Activated CD4-positive, alpha-beta memory T cell treated with anti-CD3 and anti-CD28 coated beads, Interleukin-2, amount 10 ng/mL, durations not matched to agents 7 days and 5 days (primary cell): ENCODE data around the gene CKMT2. TPM values are rescaled to one million over a fixed set of nuclear protein-coding genes. Genes with fewer than 3 reads are reported as not detected.
"Not testable (repeated sequence)": the region's sequence is repeated elsewhere in the genome, so short reads cannot be mapped to it uniquely, and the experiment has no call there.

Experiments used
- CTCF ChIA-PET: fragments of 350-600 bp; sonication (Branson Sonifier 250); formaldehyde crosslinking; loops from one replicate; lab custom pipeline; 2021; ENCODE audit warnings: antibody characterized with exemption, inconsistent platforms; lab: Charles Lee
- POLR2A ChIA-PET: fragments of 350-600 bp; sonication (Branson Sonifier 250); formaldehyde crosslinking; loops from one replicate; lab custom pipeline; 2021; ENCODE audit warnings: antibody characterized with exemption; lab: Charles Lee
- DNase-seq: peaks from one replicate; pipeline ENCODE4 v3.0.0-alpha.2; 2020
- H3K27ac Mint-ChIP-seq: one replicate; pipeline ENCODE4 v1.8.0; 2021; ENCODE audit warnings: mild to moderate bottlenecking, mixed read lengths
- H3K27me3 Mint-ChIP-seq: one replicate; pipeline ENCODE4 v1.8.0; 2021; ENCODE audit warnings: mixed read lengths
- H3K36me3 Mint-ChIP-seq: one replicate; pipeline ENCODE4 v1.8.0; 2021; ENCODE audit warnings: low read depth, mixed read lengths
- H3K4me1 Mint-ChIP-seq: one replicate; pipeline ENCODE4 v1.8.0; 2021; ENCODE audit warnings: mixed read lengths
- H3K4me3 Mint-ChIP-seq: one replicate; pipeline ENCODE4 v1.8.0; 2021; ENCODE audit warnings: mild to moderate bottlenecking, mixed read lengths
- H3K9me3 Mint-ChIP-seq: one replicate; pipeline ENCODE4 v1.8.0; 2021; ENCODE audit warnings: mixed read lengths
- total RNA-seq, 2 experiments: library from RNA; stranded (reverse); gene quantifications; one replicate each; pipeline ENCODE4 v1.2.3, GENCODE V29; 2021

CKMT2 gene
- total RNA-seq, 2 experiments from 2014 or later, result not detected

DNA sequence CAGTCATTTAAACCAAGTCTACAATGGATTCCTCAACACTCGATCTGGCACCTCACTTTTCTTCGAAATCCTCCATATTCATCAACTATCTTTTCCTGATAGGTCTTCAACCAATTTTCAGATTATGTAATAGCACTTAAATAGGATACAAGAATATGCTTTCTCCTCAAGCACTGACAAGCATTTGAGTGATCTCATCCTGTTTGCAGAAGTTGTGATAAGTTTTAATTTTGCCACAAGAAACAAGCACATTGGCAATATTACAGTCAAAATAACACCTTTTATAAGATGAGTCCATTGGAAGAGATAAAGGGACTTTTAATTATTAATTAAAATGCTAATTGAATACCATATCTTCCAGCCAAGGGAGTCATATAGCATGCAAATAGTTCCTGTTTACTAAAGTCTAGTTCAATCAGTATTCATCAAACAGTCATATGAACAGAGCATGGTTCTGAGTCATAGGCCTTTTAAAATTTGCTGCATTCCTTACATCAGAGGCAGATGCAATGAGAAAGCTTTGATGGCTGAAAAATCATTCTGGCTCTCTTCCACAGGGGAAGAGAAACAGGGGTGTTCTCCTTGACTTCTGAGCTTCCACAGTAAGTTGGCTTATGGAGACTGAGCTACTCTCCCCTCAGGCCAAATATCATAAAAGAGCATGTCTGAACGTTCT, 35.5 kb downstream of the CKMT2 start:
- CTCF ChIA-PET, result interaction anchor here (0.6 kb wide), 1 partner anchor 699 kb away, joined by 3 read pairs; no protein-coding TSS in a partner anchor

GRCh38 chr5:81269751-81270393, 36.8 kb downstream of the CKMT2 start:
- POLR2A ChIA-PET, result no interaction called here
- DNase-seq, result no peak

More for the DNA sequence above, 35.5 kb downstream of the CKMT2 start:
- H3K9me3 Mint-ChIP-seq, result peaks cover 16% of the 10 kb centered on the region
- no peaks in the 10 kb centered on the region for H3K4me1 Mint-ChIP-seq
- DNase-seq, result no peak
- no peak overlapping the region for H3K27ac Mint-ChIP-seq
- POLR2A ChIA-PET, result no interaction called here
- H3K27me3 Mint-ChIP-seq, result no peaks in the 10 kb centered on the region
- no peak overlapping the region for H3K4me3 Mint-ChIP-seq
- peaks cover 16% of the 10 kb centered on the region for H3K36me3 Mint-ChIP-seq

DNA sequence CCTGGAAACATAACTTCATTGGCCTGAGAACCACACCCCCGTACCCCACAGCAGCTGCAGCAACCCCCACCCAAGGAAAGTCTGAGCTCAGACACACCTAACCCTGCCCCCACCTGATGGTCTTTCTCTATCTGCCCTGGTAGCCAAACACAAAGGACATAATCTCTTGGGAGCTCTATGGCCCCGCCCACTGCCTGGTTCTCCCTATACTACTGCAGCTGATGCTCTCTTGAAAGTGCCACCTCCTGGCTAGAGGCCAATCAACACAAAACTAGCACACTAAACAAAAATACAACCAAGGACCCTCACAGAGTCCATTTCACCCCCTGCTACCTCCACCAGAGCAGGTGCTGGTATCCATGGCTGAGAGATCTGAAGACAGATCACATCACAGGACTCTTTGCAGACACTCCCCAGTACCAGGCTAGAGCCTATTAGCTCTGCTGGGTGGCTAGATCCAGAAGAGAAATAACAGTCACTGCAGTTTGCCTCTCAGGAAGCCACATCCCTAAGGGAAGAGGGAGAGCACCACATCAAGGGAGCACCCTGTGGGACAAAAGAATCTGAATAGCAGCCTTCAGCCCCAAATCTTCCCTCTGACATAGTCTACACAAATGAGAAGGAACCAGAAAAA, 37.4 kb downstream of the CKMT2 start:
- H3K4me3 Mint-ChIP-seq, H3K27me3 Mint-ChIP-seq, H3K4me1 Mint-ChIP-seq, DNase-seq, POLR2A ChIA-PET, H3K27ac Mint-ChIP-seq: not testable (repeated sequence)
- Mint-ChIP-seq H3K36me3 (peaks cover 29% of the 10 kb centered on the region), H3K9me3 (peaks cover 25% of the 10 kb centered on the region)
- CTCF ChIA-PET, result interaction anchor here (1.0 to 1.7 kb wide), 2 partner anchors 14 to 29 kb away, joined by 3 to 4 read pairs; no protein-coding TSS in a partner anchor

More at GRCh38 chr5:81269751-81270393, 36.8 kb downstream of the CKMT2 start:
- H3K9me3 Mint-ChIP-seq, result peaks cover 20% of the 10 kb centered on the region
- peaks cover 1% of the 10 kb centered on the region for H3K4me1 Mint-ChIP-seq
- H3K36me3 Mint-ChIP-seq, result peaks cover 22% of the 10 kb centered on the region
- CTCF ChIA-PET, result no interaction called here
- no peak overlapping the region for H3K27ac Mint-ChIP-seq
- no peaks in the 10 kb centered on the region for H3K27me3 Mint-ChIP-seq
- H3K4me3 Mint-ChIP-seq, result no peak overlapping the region

GRCh38 chr5:81283976-81284375, 50.9 kb downstream of the CKMT2 start:
- peaks cover 5% of the 10 kb centered on the region for H3K9me3 Mint-ChIP-seq
- peaks cover 30% of the 10 kb centered on the region for H3K4me1 Mint-ChIP-seq
- H3K27ac Mint-ChIP-seq, result no peak overlapping the region
- ChIA-PET POLR2A (no interaction called here), CTCF (interaction anchor here (0.7 to 0.9 kb wide), 2 partner anchors 10 to 13 kb away, joined by 3 read pairs; no protein-coding TSS in a partner anchor)
- no peak for DNase-seq
- H3K4me3 Mint-ChIP-seq, result no peak overlapping the region
- H3K36me3 Mint-ChIP-seq, result peaks cover 10% of the 10 kb centered on the region
- H3K27me3 Mint-ChIP-seq, result no peaks in the 10 kb centered on the region

GRCh38 chr5:81286059-81286617, 53.0 kb downstream of the CKMT2 start:
- Mint-ChIP-seq H3K9me3 (peaks cover 9% of the 10 kb centered on the region), H3K27me3 (no peaks in the 10 kb centered on the region), H3K36me3 (peaks cover 23% of the 10 kb centered on the region), H3K4me1 (peaks cover 42% of the 10 kb centered on the region), H3K4me3 (no peak overlapping the region), H3K27ac (no peak overlapping the region)
- CTCF ChIA-PET, result interaction anchor here (1.5 to 4.1 kb wide), 2 partner anchors 13 to 15 kb away, joined by 5 to 18 read pairs; partner anchors contain the start of gene ZCCHC9
- DNase-seq, result no peak
- POLR2A ChIA-PET, result interaction anchor here (2.2 kb wide), 1 partner anchor 15 kb away, joined by 10 read pairs; the partner anchor contains the start of gene ZCCHC9

DNA sequence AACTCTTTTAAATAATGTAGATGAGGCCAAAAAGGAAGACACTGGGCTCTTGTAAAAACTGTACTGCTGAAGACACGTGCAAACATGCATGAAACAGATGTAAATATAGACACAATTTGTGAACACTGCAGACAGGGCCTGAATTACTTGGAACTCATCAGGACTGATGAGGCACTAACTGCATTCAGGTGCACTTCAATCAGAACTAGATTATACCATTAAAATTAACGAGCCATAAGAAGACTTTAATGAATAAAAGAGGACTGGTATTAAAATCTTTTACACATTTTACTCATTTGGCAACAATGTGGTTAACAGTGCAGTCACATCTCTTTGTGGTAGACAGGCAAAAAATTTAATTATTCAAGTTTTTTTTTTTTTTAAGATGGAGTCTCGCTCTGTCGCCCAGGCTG, 54.9 kb downstream of the CKMT2 start:
- peaks cover 21% of the 10 kb centered on the region for H3K9me3 Mint-ChIP-seq
- H3K36me3 Mint-ChIP-seq, result peaks cover 36% of the 10 kb centered on the region
- no peak overlapping the region for H3K27ac Mint-ChIP-seq
- ChIA-PET CTCF (interaction anchor here (1.5 to 4.1 kb wide), 2 partner anchors 11 to 13 kb away, joined by 5 to 18 read pairs; partner anchors contain the start of gene ZCCHC9), POLR2A (interaction anchor here (2.2 kb wide), 1 partner anchor 13 kb away, joined by 10 read pairs; the partner anchor contains the start of gene ZCCHC9)
- H3K4me3 Mint-ChIP-seq, result no peak overlapping the region
- H3K27me3 Mint-ChIP-seq, result no peaks in the 10 kb centered on the region
- peaks cover 54% of the 10 kb centered on the region for H3K4me1 Mint-ChIP-seq
- no peak for DNase-seq

GRCh38 chr5:81290146-81290545, 57.0 kb downstream of the CKMT2 start:
- Mint-ChIP-seq H3K9me3 (peaks cover 31% of the 10 kb centered on the region), H3K27me3 (no peaks in the 10 kb centered on the region), H3K4me3 (no peak overlapping the region), H3K36me3 (peaks cover 52% of the 10 kb centered on the region), H3K4me1 (peaks cover 58% of the 10 kb centered on the region), H3K27ac (no peak overlapping the region)
- no peak for DNase-seq
- POLR2A ChIA-PET, result no interaction called here
- CTCF ChIA-PET, result interaction anchor here (2.9 kb wide), 1 partner anchor 10 kb away, joined by 16 read pairs; the partner anchor contains the start of gene ZCCHC9

- CTCF ChIA-PET, result interaction anchor here (2.9 kb wide), 1 partner anchor 8 kb away, joined by 16 read pairs; the partner anchor contains the start of gene ZCCHC9
- Mint-ChIP-seq H3K27me3 (no peaks in the 10 kb centered on the region), H3K9me3 (peaks cover 31% of the 10 kb centered on the region), H3K4me3 (no peak overlapping the region), H3K36me3 (peaks cover 52% of the 10 kb centered on the region), H3K4me1 (peaks cover 43% of the 10 kb centered on the region), H3K27ac (no peak overlapping the region)
- POLR2A ChIA-PET, result interaction anchor here (1.0 kb wide), 1 partner anchor 9 kb away, joined by 3 read pairs; no protein-coding TSS in a partner anchor
- no peak for DNase-seq
Observed at GRCh38 chr5:81292130-81292529, 59.0 kb downstream of the CKMT2 start.

GRCh38 chr5:81294021-81294420, 60.9 kb downstream of the CKMT2 start:
- H3K27me3 Mint-ChIP-seq, DNase-seq, H3K27ac Mint-ChIP-seq, POLR2A ChIA-PET, CTCF ChIA-PET, H3K4me3 Mint-ChIP-seq: not testable (repeated sequence)
- peaks cover 50% of the 10 kb centered on the region for H3K36me3 Mint-ChIP-seq
- H3K4me1 Mint-ChIP-seq, result peaks cover 50% of the 10 kb centered on the region
- peaks cover 31% of the 10 kb centered on the region for H3K9me3 Mint-ChIP-seq

DNA sequence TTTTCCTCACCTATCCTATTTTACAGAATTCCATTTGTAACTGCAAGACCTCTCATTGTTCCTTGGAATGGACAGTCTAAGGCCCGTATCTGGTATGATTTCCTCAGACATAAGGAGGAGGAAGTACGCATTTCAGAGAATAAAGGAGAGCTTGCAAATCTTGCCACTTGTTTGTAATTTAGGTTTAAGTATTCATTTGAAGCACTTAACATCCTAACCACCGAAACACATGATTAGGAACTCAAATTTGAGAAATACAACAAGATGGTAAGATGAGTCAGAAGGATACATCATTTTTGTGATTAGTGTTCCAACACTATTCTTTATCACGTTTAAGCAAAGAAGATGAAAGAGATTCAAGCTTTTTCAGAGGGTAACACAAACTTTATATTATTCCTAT, 64.4 kb downstream of the CKMT2 start:
- CTCF ChIA-PET, result no interaction called here
- Mint-ChIP-seq H3K36me3 (peaks cover 19% of the 10 kb centered on the region), H3K27me3 (no peaks in the 10 kb centered on the region), H3K4me1 (peaks cover 50% of the 10 kb centered on the region), H3K9me3 (peaks cover 11% of the 10 kb centered on the region), H3K4me3 (no peak overlapping the region), H3K27ac (no peak overlapping the region)
- DNase-seq, result no peak
- POLR2A ChIA-PET, result no interaction called here

- ChIA-PET POLR2A (interaction anchor here (0.6 to 2.1 kb wide), 9 partner anchors 9 to 977 kb away, joined by 3 to 10 read pairs (median 4); partner anchors contain the start of genes DHFR, MSH3, RPS23 and SSBP2), CTCF (interaction anchor here (2.0 to 3.3 kb wide), 2 partner anchors 10 to 14 kb away, joined by 5 to 16 read pairs; no protein-coding TSS in a partner anchor)
- peak overlapping the region; percentile 86 for H3K4me3 Mint-ChIP-seq
- peaks cover 59% of the 10 kb centered on the region for H3K4me1 Mint-ChIP-seq
- H3K9me3 Mint-ChIP-seq, result no peaks in the 10 kb centered on the region
- peaks cover 15% of the 10 kb centered on the region for H3K36me3 Mint-ChIP-seq
- no peak for DNase-seq
- no peaks in the 10 kb centered on the region for H3K27me3 Mint-ChIP-seq
- H3K27ac Mint-ChIP-seq, result peak overlapping the region; percentile 88
Observed at GRCh38 chr5:81300921-81301270, 67.8 kb downstream of the CKMT2 start.
